Loucy (cell line): ENCODE data around the gene FHIT.

Source experiments
- H2AFZ ChIP-seq: fragments of 200-600 bp; sonication (generic); 2 replicates; pipeline ENCODE4 v1.6.0; 2016; ENCODE audit warnings: antibody characterized with exemption, mild to moderate bottlenecking, low read length, moderate library complexity
- H3F3A ChIP-seq: fragments of 200-600 bp; 2 replicates; pipeline ENCODE4 v1.6.0; 2016; ENCODE audit warnings: antibody characterized with exemption, low read depth, mild to moderate bottlenecking
- H3K27me3 ChIP-seq: fragments of 200-600 bp; sonication (generic); 2 replicates; pipeline ENCODE4 v1.6.1; 2014; ENCODE audit warnings: low read length, mild to moderate bottlenecking; ENCODE audit not compliant: insufficient read depth, poor library complexity, severe bottlenecking
- H3K36me3 ChIP-seq: fragments of 200-600 bp; sonication (generic); 2 replicates; pipeline ENCODE4 v1.6.1; 2016; ENCODE audit warnings: low read length; ENCODE audit not compliant: insufficient read depth
- H3K4me1 ChIP-seq: fragments of 200-600 bp; sonication (generic); 2 replicates; pipeline ENCODE4 v1.5.1; 2014; ENCODE audit warnings: low read length, mild to moderate bottlenecking; ENCODE audit not compliant: insufficient read depth, poor library complexity, severe bottlenecking
- H3K4me2 ChIP-seq: fragments of 200-600 bp; sonication (generic); 2 replicates; pipeline ENCODE4 v1.6.0; 2014; ENCODE audit warnings: antibody characterized with exemption, low read length, low read depth, mild to moderate bottlenecking; ENCODE audit not compliant: poor library complexity, severe bottlenecking
- H3K4me3 ChIP-seq: fragments of 200-600 bp; sonication (generic); 2 replicates; pipeline ENCODE4 v1.5.1; 2014; ENCODE audit warnings: low read length, mild to moderate bottlenecking, mixed read lengths; ENCODE audit not compliant: poor library complexity, severe bottlenecking
- H3K79me2 ChIP-seq: fragments of 200-600 bp; sonication (generic); 2 replicates; pipeline ENCODE4 v1.6.1; 2014; ENCODE audit warnings: low read length; ENCODE audit not compliant: insufficient read depth
- H3K9ac ChIP-seq: fragments of 200-600 bp; sonication (generic); 2 replicates; pipeline ENCODE4 v1.6.0; 2014; ENCODE audit warnings: mild to moderate bottlenecking, low read depth, low read length, moderate library complexity; ENCODE audit not compliant: poor library complexity, severe bottlenecking
- H3K9me2 ChIP-seq: fragments of 200-600 bp; sonication (generic); replicated peaks from 2 replicates; pipeline ENCODE4 v1.6.1; 2016; ENCODE audit warnings: low read depth, low read length, mixed read lengths
- H3K9me3 ChIP-seq: fragments of 200-600 bp; sonication (generic); 2 replicates; pipeline ENCODE4 v1.6.1; 2014; ENCODE audit warnings: mild to moderate bottlenecking, antibody characterized with exemption, low read length, low read depth; ENCODE audit not compliant: insufficient read depth
- H4K20me1 ChIP-seq: fragments of 200-600 bp; sonication (generic); 2 replicates; pipeline ENCODE4 v1.6.0; 2014; ENCODE audit warnings: antibody characterized with exemption, low read length, mild to moderate bottlenecking; ENCODE audit not compliant: insufficient read depth, poor library complexity, severe bottlenecking
- CTCF ChIP-seq: fragments of 200-600 bp; sonication (generic); conservative IDR thresholded peaks from 2 replicates; pipeline ENCODE4 v1.5.1; 2014; ENCODE audit warnings: mild to moderate bottlenecking, antibody characterized with exemption, low read length
- EZH2phosphoT487 ChIP-seq: fragments of 200-600 bp; IDR thresholded peaks from 2 replicates; pipeline ENCODE4 v1.6.1; 2018; ENCODE audit warnings: antibody characterized with exemption, mild to moderate bottlenecking, moderate library complexity, borderline replicate concordance

The FHIT gene

GRCh38 chr3:60949146-60949545 lies 302.1 kb downstream of the FHIT start:
- Histone ChIP-seq H3K27me3 (no peaks in the 10 kb centered on the region), H3K79me2 (no peaks in the 10 kb centered on the region), H3K9ac (no peak overlapping the region), H3K4me3 (no peak overlapping the region), H2AFZ (no peak overlapping the region), H3K4me2 (no peak overlapping the region), H3F3A (no peaks in the 10 kb centered on the region), H3K9me2 (no peaks in the 10 kb centered on the region), H3K9me3 (no peaks in the 10 kb centered on the region), H3K4me1 (peaks cover 11% of the 10 kb centered on the region), H4K20me1 (no peaks in the 10 kb centered on the region), H3K36me3 (no peaks in the 10 kb centered on the region)
- TF ChIP-seq EZH2phosphoT487 (no peak), CTCF (no peak)

- H3K4me1 ChIP-seq = peaks cover 6% of the 10 kb centered on the region
- no peaks in the 10 kb centered on the region for H3K27me3 ChIP-seq
- no peaks in the 10 kb centered on the region for H3K79me2 ChIP-seq
- no peaks in the 10 kb centered on the region for H3F3A ChIP-seq
- H4K20me1 ChIP-seq = no peaks in the 10 kb centered on the region
- no peak overlapping the region for H2AFZ ChIP-seq
- H3K36me3 ChIP-seq = no peaks in the 10 kb centered on the region
- no peak for TF ChIP-seq EZH2phosphoT487
- TF ChIP-seq CTCF = peak; percentile 63
- no peaks in the 10 kb centered on the region for H3K9me2 ChIP-seq
- no peak overlapping the region for H3K9ac ChIP-seq
- no peaks in the 10 kb centered on the region for H3K9me3 ChIP-seq
- no peak overlapping the region for H3K4me3 ChIP-seq
- no peak overlapping the region for H3K4me2 ChIP-seq
These were observed 302.8 kb downstream of the FHIT start for GRCh38 chr3:60948488-60948887.

- H3K79me2 ChIP-seq = no peaks in the 10 kb centered on the region
- no peaks in the 10 kb centered on the region for H4K20me1 ChIP-seq
- H3K9ac ChIP-seq = no peak overlapping the region
- H3K4me3 ChIP-seq = no peak overlapping the region
- H2AFZ ChIP-seq = no peak overlapping the region
- H3K36me3 ChIP-seq = no peaks in the 10 kb centered on the region
- no peaks in the 10 kb centered on the region for H3K27me3 ChIP-seq
- TF ChIP-seq CTCF (no peak), EZH2phosphoT487 (no peak)
- no peaks in the 10 kb centered on the region for H3F3A ChIP-seq
- H3K4me2 ChIP-seq = no peak overlapping the region
- H3K9me3 ChIP-seq = no peaks in the 10 kb centered on the region
- H3K9me2 ChIP-seq = 0 out of 2 replicates have a peak, but pooled peaks cover 3% of the 10 kb centered on the region
- H3K4me1 ChIP-seq = peaks cover 25% of the 10 kb centered on the region
These were observed 315.5 kb downstream of the FHIT start for GRCh38 chr3:60935709-60936108.
